HepG2 (cell line): ENCODE data around the gene CPXM1. TPM values are rescaled to one million over a fixed set of nuclear protein-coding genes. Genes with fewer than 3 reads are reported as not detected.

Source experiments
- ATRX ChIP-seq: sonication (generic); formaldehyde crosslinking; IDR thresholded peaks from 2 replicates; pipeline ENCODE4 v1.4.0; 2020; ENCODE audit warnings: missing genetic modification reagents, borderline replicate concordance
- KLF16 ChIP-seq, 2 experiments: sonication (generic) in 1 of 2; formaldehyde crosslinking in 1 of 2; IDR thresholded peaks; 2 replicates each; pipeline versions ENCODE4 v1.6.1 to v1.8.0; 2016 to 2023; ENCODE audit warnings: missing genetic modification reagents in 2 of 2, missing compliant biosample characterization in 1 of 2
- MAZ ChIP-seq, 2 experiments: sonication (generic) in 1 of 2; formaldehyde crosslinking in 1 of 2; IDR thresholded peaks; 2 replicates each; pipeline versions ENCODE4 v1.5.0 to v1.6.1; 2012 to 2020; ENCODE audit warnings: low read depth in 2 of 2, mild to moderate bottlenecking in 2 of 2, borderline replicate concordance in 1 of 2, improper control_type of control experiment in 1 of 2, low read length in 1 of 2, missing genetic modification reagents in 1 of 2, moderate library complexity in 1 of 2
- MXD4 ChIP-seq: IDR thresholded peaks from 2 replicates; pipeline ENCODE4 v1.6.1; 2016; ENCODE audit warnings: mild to moderate bottlenecking, missing biosample characterization, missing genetic modification reagents
- NFYB ChIP-seq: sonication (generic); formaldehyde crosslinking; IDR thresholded peaks from 2 replicates; pipeline ENCODE4 v1.4.0; 2020; ENCODE audit warnings: missing genetic modification reagents
- RBFOX2 ChIP-seq: fragments of 200-400 bp; formaldehyde crosslinking; IDR thresholded peaks from 2 replicates; pipeline ENCODE4 v1.6.1; 2017; ENCODE audit warnings: low read depth, mild to moderate bottlenecking, low read length
- REL ChIP-seq: sonication (generic); formaldehyde crosslinking; conservative IDR thresholded peaks from 2 replicates; pipeline ENCODE4 v1.8.0; 2022; ENCODE audit warnings: mild to moderate bottlenecking, missing genetic modification reagents, moderate library complexity
- SALL2 ChIP-seq: sonication (generic); formaldehyde crosslinking; IDR thresholded peaks from 2 replicates; pipeline ENCODE4 v1.8.1; 2023; ENCODE audit warnings: mild to moderate bottlenecking, missing genetic modification reagents, inconsistent platforms
- SPEN ChIP-seq: sonication (generic); formaldehyde crosslinking; IDR thresholded peaks from 2 replicates; pipeline ENCODE4 v1.5.1; 2020; ENCODE audit warnings: low read depth, mild to moderate bottlenecking, missing genetic modification reagents
- YY1 ChIP-seq: IDR thresholded peaks from 2 replicates; pipeline ENCODE4 v1.6.1; 2011; ENCODE audit warnings: low read length, low read depth, moderate library complexity, mild to moderate bottlenecking; ENCODE audit not compliant: insufficient read depth, insufficient replicate concordance
- ZBTB21 ChIP-seq: sonication (generic); formaldehyde crosslinking; IDR thresholded peaks from 2 replicates; pipeline ENCODE4 v1.4.0; 2020; ENCODE audit warnings: missing genetic modification reagents
- ZNF160 ChIP-seq: sonication (generic); formaldehyde crosslinking; IDR thresholded peaks from 2 replicates; pipeline ENCODE4 v1.8.0; 2022; ENCODE audit warnings: mild to moderate bottlenecking, inconsistent platforms, missing genetic modification reagents
- ZNF205 ChIP-seq: IDR thresholded peaks from 2 replicates; pipeline ENCODE4 v1.6.1; 2018; ENCODE audit warnings: missing biosample characterization, missing genetic modification reagents
- ZNF253 ChIP-seq: sonication (generic); formaldehyde crosslinking; IDR thresholded peaks from 2 replicates; pipeline ENCODE4 v1.8.0; 2022; ENCODE audit warnings: mild to moderate bottlenecking, missing genetic modification reagents, borderline replicate concordance
- ZNF260 ChIP-seq: sonication (generic); formaldehyde crosslinking; IDR thresholded peaks from 2 replicates; pipeline ENCODE4 v1.4.0; 2020; ENCODE audit warnings: missing genetic modification reagents, low read depth, mild to moderate bottlenecking, borderline replicate concordance
- ZNF296 ChIP-seq: sonication (generic); formaldehyde crosslinking; conservative IDR thresholded peaks from 2 replicates; pipeline ENCODE4 v1.5.0; 2020; ENCODE audit warnings: mild to moderate bottlenecking, missing genetic modification reagents
- ZNF468 ChIP-seq: sonication (generic); formaldehyde crosslinking; IDR thresholded peaks from 2 replicates; pipeline ENCODE4 v1.8.0; 2022; ENCODE audit warnings: mild to moderate bottlenecking, moderate library complexity, missing genetic modification reagents
- ZNF564 ChIP-seq: sonication (generic); formaldehyde crosslinking; IDR thresholded peaks from 2 replicates; pipeline ENCODE4 v1.8.1; 2023; ENCODE audit warnings: mild to moderate bottlenecking, missing genetic modification reagents
- ZNF879 ChIP-seq: sonication (generic); formaldehyde crosslinking; IDR thresholded peaks from 2 replicates; pipeline ENCODE4 v1.8.1; 2023; ENCODE audit warnings: missing genetic modification reagents
- ZNF891 ChIP-seq: sonication (generic); formaldehyde crosslinking; IDR thresholded peaks from 2 replicates; pipeline ENCODE4 v1.5.0; 2020; ENCODE audit warnings: mild to moderate bottlenecking, missing genetic modification reagents
- ZSCAN29 ChIP-seq: sonication (generic); formaldehyde crosslinking; conservative IDR thresholded peaks from 2 replicates; pipeline ENCODE4 v1.4.0; 2020; ENCODE audit warnings: mild to moderate bottlenecking, missing genetic modification reagents
- polyA plus RNA-seq, 8 experiments: library from polyadenylated mRNA; depleted of rRNA in 3 of 8; stranded (reverse) in 7 of 8; unstranded in 1 of 8; fragments of >200 nt; fragmentation: Illumina TruSeq in 4 of 8; extraction: Trizol in 4 of 8; gene quantifications; 2 replicates each; pipeline versions ENCODE4 v1.2.1 to v1.2.3, GENCODE V29; 2011 to 2016; ENCODE audit warnings: low read depth in 4 of 8, missing spikeins in 1 of 8, mixed read lengths in 1 of 8; ENCODE audit not compliant: insufficient read depth in 1 of 8
- total RNA-seq, 5 experiments: library from RNA; depleted of rRNA; stranded (reverse); fragments of >200 nt; fragmentation: Illumina TruSeq; extraction: Trizol; gene quantifications; 2 replicates each; pipeline ENCODE4 v1.2.3, GENCODE V29; 2016; ENCODE audit warnings: low read depth in 1 of 5
- TF ChIP-seq, protein P1 (sequence below): sonication (generic); formaldehyde crosslinking; IDR thresholded peaks from 2 replicates; pipeline ENCODE4 v1.4.0; 2020; ENCODE audit warnings: mild to moderate bottlenecking, missing genetic modification reagents
- TF ChIP-seq, protein P2 (sequence below): sonication (generic); formaldehyde crosslinking; IDR thresholded peaks from 2 replicates; pipeline ENCODE4 v1.5.1; 2020; ENCODE audit warnings: missing genetic modification reagents, mild to moderate bottlenecking, borderline replicate concordance
- TF ChIP-seq, protein P3 (sequence below): IDR thresholded peaks from 2 replicates; pipeline ENCODE4 v1.6.1; 2016; ENCODE audit warnings: missing compliant biosample characterization, missing genetic modification reagents, borderline replicate concordance
- TF ChIP-seq, protein P4 (sequence below): sonication (generic); formaldehyde crosslinking; IDR thresholded peaks from 2 replicates; pipeline ENCODE4 v1.8.1; 2023; ENCODE audit warnings: mild to moderate bottlenecking, missing genetic modification reagents

Gene CPXM1
- total and polyA plus RNA-seq, 2 of the 13 experiments (the other 11 are each of a cell fraction or from before 2014, with no cell fraction given), result 0.07 TPM; not detected in 1

DNA sequence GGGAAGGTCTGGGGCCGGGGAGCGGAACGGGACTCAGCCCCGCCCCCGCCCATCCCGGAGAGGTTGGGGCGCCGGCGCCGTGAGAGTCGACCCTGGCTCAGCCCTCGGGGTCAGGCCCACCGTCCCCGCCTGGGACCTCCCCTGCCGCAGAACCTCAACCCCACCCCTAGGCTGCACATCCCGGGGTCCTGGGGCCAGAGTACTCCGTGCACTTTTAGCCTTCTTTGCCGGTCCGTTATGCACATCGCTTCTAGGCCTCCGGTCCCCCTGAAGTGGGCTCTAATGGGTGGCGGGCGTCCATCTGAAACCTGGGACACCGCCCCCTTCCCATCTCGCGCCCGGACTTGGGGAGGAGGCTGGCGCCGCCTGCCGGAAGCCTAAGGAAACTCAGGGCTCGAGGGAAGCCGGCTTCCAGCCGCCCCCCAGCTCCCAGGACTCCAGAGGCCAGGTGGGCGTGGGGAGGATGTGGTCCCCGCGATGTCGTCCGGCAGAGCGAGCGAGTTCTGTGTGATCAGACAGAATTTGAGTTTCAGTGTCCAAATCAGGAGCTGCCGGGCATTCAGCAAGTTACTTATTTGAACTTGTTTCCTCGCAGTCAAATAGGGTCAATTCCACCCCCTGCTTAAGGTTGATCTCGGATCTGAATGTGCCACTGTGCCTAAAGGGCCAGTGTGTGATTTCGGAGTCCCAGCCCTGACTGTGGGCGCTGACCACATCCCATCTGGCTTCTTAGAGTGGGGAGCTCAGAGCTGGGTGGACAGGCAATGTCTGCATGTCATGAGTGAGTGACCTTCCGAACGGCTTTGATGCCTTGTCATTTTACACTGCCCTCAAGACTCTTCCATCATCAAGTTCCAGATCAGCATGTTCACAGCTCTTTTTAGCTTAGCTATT is 47.6 kb downstream of the CPXM1 start (continued):
- TF ChIP-seq RBFOX2, result no peak
- no peak for TF ChIP-seq ATRX (CRISPR knock-in tag)
- TF ChIP-seq ZNF879 (CRISPR knock-in tag), result no peak
- no peak for TF ChIP-seq NFYB
- peak; percentile 18 for TF ChIP-seq YY1
- TF ChIP-seq ZNF296 (CRISPR knock-in tag), result 0 out of 2 replicates have a peak, but pooled peaks have one; percentile 60
- TF ChIP-seq ZNF260 (CRISPR knock-in tag), result no peak
- TF ChIP-seq ZNF205 (CRISPR knock-in tag), result no peak
- no peak for TF ChIP-seq ZNF564 (CRISPR knock-in tag)
- no peak for TF ChIP-seq ZBTB21
- TF ChIP-seq ZNF468 (CRISPR knock-in tag), result peak; percentile 28; the same call in 1 of the 2 replicates
- TF ChIP-seq MXD4 (CRISPR knock-in tag), result no peak
- TF ChIP-seq KLF16 (CRISPR knock-in tag; IDR thresholded peaks at IDR 0.05), result no peak
- no peak for TF ChIP-seq REL (CRISPR knock-in tag)
- TF ChIP-seq, protein P1, sequence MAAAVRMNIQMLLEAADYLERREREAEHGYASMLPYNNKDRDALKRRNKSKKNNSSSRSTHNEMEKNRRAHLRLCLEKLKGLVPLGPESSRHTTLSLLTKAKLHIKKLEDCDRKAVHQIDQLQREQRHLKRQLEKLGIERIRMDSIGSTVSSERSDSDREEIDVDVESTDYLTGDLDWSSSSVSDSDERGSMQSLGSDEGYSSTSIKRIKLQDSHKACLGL (CRISPR knock-in tag), result no peak
- TF ChIP-seq, protein P2, sequence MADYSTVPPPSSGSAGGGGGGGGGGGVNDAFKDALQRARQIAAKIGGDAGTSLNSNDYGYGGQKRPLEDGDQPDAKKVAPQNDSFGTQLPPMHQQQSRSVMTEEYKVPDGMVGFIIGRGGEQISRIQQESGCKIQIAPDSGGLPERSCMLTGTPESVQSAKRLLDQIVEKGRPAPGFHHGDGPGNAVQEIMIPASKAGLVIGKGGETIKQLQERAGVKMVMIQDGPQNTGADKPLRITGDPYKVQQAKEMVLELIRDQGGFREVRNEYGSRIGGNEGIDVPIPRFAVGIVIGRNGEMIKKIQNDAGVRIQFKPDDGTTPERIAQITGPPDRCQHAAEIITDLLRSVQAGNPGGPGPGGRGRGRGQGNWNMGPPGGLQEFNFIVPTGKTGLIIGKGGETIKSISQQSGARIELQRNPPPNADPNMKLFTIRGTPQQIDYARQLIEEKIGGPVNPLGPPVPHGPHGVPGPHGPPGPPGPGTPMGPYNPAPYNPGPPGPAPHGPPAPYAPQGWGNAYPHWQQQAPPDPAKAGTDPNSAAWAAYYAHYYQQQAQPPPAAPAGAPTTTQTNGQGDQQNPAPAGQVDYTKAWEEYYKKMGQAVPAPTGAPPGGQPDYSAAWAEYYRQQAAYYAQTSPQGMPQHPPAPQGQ (CRISPR knock-in tag), result no peak
- 0 out of 2 replicates have a peak, but pooled peaks have one; percentile 32 for TF ChIP-seq ZNF253 (CRISPR knock-in tag)
- TF ChIP-seq ZNF891 (CRISPR knock-in tag), result no peak
- TF ChIP-seq SPEN (CRISPR knock-in tag), result peak; percentile 55; the same call in 1 of the 2 replicates
- TF ChIP-seq ZSCAN29, result no peak
- TF ChIP-seq ZNF160 (CRISPR knock-in tag), result no peak
- TF ChIP-seq, protein P3, sequence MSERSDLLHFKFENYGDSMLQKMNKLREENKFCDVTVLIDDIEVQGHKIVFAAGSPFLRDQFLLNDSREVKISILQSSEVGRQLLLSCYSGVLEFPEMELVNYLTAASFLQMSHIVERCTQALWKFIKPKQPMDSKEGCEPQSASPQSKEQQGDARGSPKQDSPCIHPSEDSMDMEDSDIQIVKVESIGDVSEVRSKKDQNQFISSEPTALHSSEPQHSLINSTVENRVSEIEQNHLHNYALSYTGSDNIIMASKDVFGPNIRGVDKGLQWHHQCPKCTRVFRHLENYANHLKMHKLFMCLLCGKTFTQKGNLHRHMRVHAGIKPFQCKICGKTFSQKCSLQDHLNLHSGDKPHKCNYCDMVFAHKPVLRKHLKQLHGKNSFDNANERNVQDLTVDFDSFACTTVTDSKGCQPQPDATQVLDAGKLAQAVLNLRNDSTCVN, result no peak; the same call in 1 of the 2 replicates
- TF ChIP-seq, protein P4, sequence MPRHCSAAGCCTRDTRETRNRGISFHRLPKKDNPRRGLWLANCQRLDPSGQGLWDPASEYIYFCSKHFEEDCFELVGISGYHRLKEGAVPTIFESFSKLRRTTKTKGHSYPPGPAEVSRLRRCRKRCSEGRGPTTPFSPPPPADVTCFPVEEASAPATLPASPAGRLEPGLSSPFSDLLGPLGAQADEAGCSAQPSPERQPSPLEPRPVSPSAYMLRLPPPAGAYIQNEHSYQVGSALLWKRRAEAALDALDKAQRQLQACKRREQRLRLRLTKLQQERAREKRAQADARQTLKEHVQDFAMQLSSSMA (CRISPR knock-in tag), result no peak
- no peak for TF ChIP-seq SALL2
- no peak for TF ChIP-seq MAZ (IDR thresholded peaks at IDR 0.05; ENCODE audit: borderline replicate concordance, low read depth, low read length)
- TF ChIP-seq MAZ (CRISPR knock-in tag; IDR thresholded peaks at IDR 0.05; ENCODE audit: low read depth), result 0 out of 2 replicates have a peak, but pooled peaks have one; percentile 2
